Measurements from ENCODE around the gene GPATCH8. TPM values are rescaled to one million over a fixed set of nuclear protein-coding genes. Genes with fewer than 3 reads are reported as not detected.

The GPATCH8 gene
- total RNA-seq, 1 donor from 2014 or later, result 40.7 TPM

DNA sequence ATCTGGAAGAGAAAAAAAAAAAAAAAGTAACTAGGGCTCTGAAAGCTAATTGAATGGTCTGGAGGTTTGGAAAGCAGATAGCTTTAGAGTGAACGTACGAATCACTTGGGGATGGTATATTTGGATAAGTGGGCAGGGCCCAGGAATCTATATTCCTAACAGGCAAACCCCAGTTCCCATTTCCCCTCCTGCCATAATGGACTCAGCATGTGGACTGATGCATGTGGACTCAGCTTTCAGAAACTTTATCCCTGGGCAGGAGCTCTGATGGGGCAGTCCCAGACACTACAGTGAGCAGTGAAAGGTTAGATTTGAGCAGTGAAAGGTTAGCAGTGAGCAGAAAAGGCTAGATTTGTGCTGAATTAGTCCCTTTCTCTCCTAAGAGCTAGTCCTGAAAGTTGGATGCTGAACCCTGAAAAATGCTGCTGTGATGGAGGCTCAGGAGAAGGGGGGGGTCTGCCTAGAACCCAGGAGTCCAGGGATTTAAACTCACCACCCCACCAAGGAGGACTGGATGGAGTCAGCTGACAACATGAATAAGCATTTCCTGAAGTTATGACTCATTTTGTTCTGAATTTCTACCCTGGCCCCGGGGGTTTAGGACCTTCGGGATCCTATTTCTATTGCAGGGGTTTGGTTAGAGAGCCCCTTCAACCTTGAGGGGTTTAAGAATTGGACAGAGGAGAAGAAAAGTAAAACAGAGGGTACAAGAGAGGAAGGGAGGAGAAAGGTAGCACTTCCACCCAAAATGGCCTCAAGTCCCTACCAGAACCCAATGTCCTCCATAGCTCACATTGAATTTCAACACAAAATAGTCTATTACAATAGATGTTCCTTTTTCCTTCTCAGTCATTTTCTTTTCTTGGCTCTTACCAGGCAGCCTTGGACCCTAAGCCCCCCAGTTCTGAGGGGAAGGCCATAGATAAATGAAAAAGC is 43.7 kb upstream of the GPATCH8 start:
- intact Hi-C loops (cut with DNase I), result loop anchor here (10.0 kb wide), 1 partner anchor 78 kb away; no protein-coding TSS in a partner anchor

DNA sequence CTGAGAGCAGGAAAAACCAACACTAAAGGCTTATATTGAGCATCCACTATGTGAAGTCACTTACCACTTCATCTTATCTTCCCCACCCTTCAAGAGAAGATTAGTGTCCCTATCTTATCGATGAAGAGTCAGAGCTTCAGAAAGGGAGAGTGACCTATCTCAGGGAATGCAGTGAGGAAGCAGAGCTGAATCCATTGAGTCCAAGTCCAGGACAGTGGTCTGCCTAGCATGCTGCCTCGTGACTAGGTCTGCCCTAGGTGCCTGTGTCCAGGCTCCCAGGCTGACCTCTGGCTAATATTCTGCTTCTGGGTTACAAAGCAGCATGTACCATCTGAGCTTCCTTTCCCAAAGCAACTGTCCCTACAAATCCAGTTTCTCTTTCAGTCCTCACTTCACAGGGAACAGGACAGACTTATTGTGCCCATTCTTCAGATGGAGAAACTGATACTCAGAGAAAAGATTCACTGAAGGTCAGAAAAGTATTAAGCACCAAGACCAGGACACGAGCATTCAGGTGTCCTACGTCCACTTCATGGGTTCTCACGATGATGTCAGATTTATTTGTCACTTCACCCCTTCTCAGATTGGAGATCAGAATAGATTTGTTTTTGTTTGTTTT is 40.8 kb upstream of the GPATCH8 start:
- ATAC-seq (no peak), DNase-seq (no peak)
- H3K36me3 ChIP-seq, result no peaks in the 10 kb centered on the region
- TF ChIP-seq, protein P1, sequence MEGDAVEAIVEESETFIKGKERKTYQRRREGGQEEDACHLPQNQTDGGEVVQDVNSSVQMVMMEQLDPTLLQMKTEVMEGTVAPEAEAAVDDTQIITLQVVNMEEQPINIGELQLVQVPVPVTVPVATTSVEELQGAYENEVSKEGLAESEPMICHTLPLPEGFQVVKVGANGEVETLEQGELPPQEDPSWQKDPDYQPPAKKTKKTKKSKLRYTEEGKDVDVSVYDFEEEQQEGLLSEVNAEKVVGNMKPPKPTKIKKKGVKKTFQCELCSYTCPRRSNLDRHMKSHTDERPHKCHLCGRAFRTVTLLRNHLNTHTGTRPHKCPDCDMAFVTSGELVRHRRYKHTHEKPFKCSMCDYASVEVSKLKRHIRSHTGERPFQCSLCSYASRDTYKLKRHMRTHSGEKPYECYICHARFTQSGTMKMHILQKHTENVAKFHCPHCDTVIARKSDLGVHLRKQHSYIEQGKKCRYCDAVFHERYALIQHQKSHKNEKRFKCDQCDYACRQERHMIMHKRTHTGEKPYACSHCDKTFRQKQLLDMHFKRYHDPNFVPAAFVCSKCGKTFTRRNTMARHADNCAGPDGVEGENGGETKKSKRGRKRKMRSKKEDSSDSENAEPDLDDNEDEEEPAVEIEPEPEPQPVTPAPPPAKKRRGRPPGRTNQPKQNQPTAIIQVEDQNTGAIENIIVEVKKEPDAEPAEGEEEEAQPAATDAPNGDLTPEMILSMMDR (IDR thresholded peaks at IDR 0.05), result no peak
- H3K4me1 ChIP-seq, result peaks cover 8% of the 10 kb centered on the region
- peak overlapping the region; percentile 24 for H3K27ac ChIP-seq
- intact Hi-C loops (cut with DNase I), result loop anchor here (10.0 kb wide), 1 partner anchor 81 kb away; no protein-coding TSS in a partner anchor
- no peaks in the 10 kb centered on the region for H3K27me3 ChIP-seq
- H3K4me3 ChIP-seq, result no peak overlapping the region
- H3K9me3 ChIP-seq, result no peaks in the 10 kb centered on the region

More for the DNA sequence above, 43.7 kb upstream of the GPATCH8 start:
- Histone ChIP-seq H3K36me3 (no peaks in the 10 kb centered on the region), H3K27ac (no peak overlapping the region), H3K4me1 (peaks cover 8% of the 10 kb centered on the region), H3K9me3 (no peaks in the 10 kb centered on the region), H3K4me3 (no peak overlapping the region), H3K27me3 (no peaks in the 10 kb centered on the region)
- TF ChIP-seq, protein P1 (IDR thresholded peaks at IDR 0.05), result no peak
- DNase-seq (no peak), ATAC-seq (no peak)

DNA sequence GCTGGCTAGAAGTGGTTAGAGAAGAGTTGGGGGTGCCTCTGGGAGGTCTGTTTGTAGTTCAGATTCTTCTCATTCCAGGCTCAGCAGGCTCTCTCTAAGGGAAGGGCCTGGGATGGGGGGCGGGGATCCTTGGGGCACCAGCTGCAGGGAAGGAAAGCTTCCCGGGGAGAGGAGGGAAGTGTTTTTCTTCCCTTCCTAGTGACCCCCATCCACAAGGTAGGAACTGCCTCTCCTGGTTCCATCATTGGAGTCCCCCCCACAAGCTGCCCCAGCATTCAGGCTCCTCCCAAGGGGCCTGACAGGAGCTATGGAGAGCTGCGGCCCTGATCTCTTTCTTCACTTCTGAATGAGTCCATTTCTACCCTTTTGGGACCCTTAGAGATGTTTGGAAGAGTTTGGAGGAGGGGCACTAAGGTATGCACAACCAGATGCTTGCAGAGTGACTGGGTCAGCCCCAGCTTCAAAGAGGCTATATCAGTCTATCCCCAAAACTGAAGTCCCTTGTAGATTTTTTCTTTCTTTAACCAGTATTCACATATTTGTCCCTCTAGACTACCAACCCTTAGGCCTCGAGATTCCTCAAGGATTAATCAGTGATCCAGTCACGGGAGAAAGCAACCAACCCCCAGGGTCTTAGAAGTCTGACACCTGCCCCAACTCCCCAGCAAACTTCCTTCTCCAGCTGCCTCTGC is 40.2 kb upstream of the GPATCH8 start:
- ATAC-seq (peak; percentile 81), DNase-seq (no peak)
- TF ChIP-seq, protein P1 (IDR thresholded peaks at IDR 0.05), result no peak
- H3K27me3 ChIP-seq, result no peaks in the 10 kb centered on the region
- intact Hi-C loops (cut with DNase I), result loop anchor here (10.0 kb wide), 1 partner anchor 81 kb away; no protein-coding TSS in a partner anchor
- H3K36me3 ChIP-seq, result no peaks in the 10 kb centered on the region
- no peaks in the 10 kb centered on the region for H3K9me3 ChIP-seq
- H3K4me3 ChIP-seq, result no peak overlapping the region
- peaks cover 8% of the 10 kb centered on the region for H3K4me1 ChIP-seq
- H3K27ac ChIP-seq, result peak overlapping the region; percentile 24

DNA sequence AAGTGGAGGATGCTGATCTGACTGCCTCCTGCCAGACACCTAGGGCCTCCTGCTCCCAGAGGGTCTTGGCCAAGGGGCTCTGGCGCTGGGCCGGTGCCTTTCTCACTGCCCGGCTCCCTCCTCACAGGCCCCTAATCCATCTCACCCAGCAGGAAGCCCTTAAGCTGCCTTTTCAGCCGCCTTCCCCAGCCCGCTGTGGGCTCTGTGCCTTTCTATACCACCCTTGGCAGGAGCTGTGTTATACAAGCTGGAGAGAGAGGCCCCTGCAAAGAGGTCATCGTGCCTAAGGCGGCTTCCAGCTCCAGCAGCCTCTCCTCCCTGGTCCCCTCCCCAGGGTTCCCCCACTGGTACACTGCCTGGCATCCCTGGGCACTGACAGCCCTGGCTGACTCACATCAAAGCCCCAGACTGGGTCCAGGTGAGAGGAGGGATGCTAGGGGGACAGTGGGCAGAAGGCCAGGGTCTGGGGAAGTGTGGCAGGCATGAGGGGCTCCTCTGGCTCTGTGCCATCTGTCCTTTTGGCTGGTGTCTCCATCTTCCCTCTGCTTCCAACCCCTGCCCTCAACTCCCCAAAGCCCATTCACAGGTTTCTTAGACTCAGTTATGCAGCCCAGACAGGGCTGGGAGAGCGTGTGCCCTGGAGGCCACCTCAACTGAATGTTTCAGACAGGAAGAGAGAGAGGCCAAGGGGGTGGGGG is 38.8 kb upstream of the GPATCH8 start:
- no peak for DNase-seq
- H3K27me3 ChIP-seq, result no peaks in the 10 kb centered on the region

More for the DNA sequence above, 38.8 kb upstream of the GPATCH8 start:
- Histone ChIP-seq H3K9me3 (no peaks in the 10 kb centered on the region), H3K27ac (no peak overlapping the region), H3K36me3 (no peaks in the 10 kb centered on the region), H3K4me1 (peaks cover 8% of the 10 kb centered on the region), H3K4me3 (no peak overlapping the region)
- TF ChIP-seq, protein P1 (IDR thresholded peaks at IDR 0.05), result no peak
- intact Hi-C loops (cut with DNase I), result loop anchor here (10.0 kb wide), 1 partner anchor 83 kb away; no protein-coding TSS in a partner anchor
- peak; percentile 9 for ATAC-seq

All from upper lobe of right lung (tissue), 1 donor.